Liver (tissue), 9 donors: ENCODE results near the gene TSHZ2. TPM values are rescaled to one million over a fixed set of nuclear protein-coding genes. Genes with fewer than 3 reads are reported as not detected.

Experiments used
- DNase-seq: peaks from one replicate; pipeline ENCODE4 v3.0.0-alpha.2; 2017; ENCODE audit warnings: low spot score
- H3K27ac ChIP-seq, 2 donors: one replicate each; pipeline ENCODE4 v1.7.0; 2013; ENCODE audit warnings: inconsistent platforms in 2 of 2, low read length in 2 of 2, control low read depth in 1 of 2, low read depth in 1 of 2, mild to moderate bottlenecking in 1 of 2
- H3K27me3 ChIP-seq, 4 donors: one replicate each; pipeline versions ENCODE4 v1.6.1 to v1.7.0; 2013; ENCODE audit warnings: low read length in 3 of 4, inconsistent platforms in 1 of 4, mild to moderate bottlenecking in 1 of 4, moderate library complexity in 1 of 4; ENCODE audit not compliant: control insufficient read depth in 4 of 4, insufficient read depth in 4 of 4
- H3K36me3 ChIP-seq, 4 donors: one replicate each; pipeline versions ENCODE4 v1.6.1 to v1.7.0; 2013; ENCODE audit warnings: low read length in 3 of 4, mild to moderate bottlenecking in 3 of 4, low read depth in 1 of 4, moderate library complexity in 1 of 4; ENCODE audit not compliant: control insufficient read depth in 4 of 4, insufficient read depth in 3 of 4
- H3K4me1 ChIP-seq, 4 donors: one replicate each; pipeline versions ENCODE4 v1.6.1 to v1.7.0; 2013; ENCODE audit warnings: low read length in 3 of 4, mild to moderate bottlenecking in 3 of 4, moderate library complexity in 1 of 4; ENCODE audit not compliant: control insufficient read depth in 4 of 4, insufficient read depth in 4 of 4
- H3K4me3 ChIP-seq, 3 donors: one replicate each; pipeline versions ENCODE4 v1.6.1 to v1.7.0; 2013; ENCODE audit warnings: low read length in 3 of 3, control low read depth in 1 of 3, low read depth in 1 of 3, mild to moderate bottlenecking in 1 of 3
- H3K9ac ChIP-seq, 2 donors: one replicate each; pipeline ENCODE4 v1.7.0; 2013; ENCODE audit warnings: low read length in 2 of 2, mild to moderate bottlenecking in 2 of 2, moderate library complexity in 2 of 2, control low read depth in 1 of 2, low read depth in 1 of 2
- H3K9me3 ChIP-seq, 4 donors: one replicate each; pipeline versions ENCODE4 v1.6.1 to v1.7.0; 2013; ENCODE audit warnings: low read length in 3 of 4; ENCODE audit not compliant: control insufficient read depth in 4 of 4
- FOXA1 ChIP-seq: IDR thresholded peaks from 2 replicates; pipeline ENCODE4 v1.6.1; 2016; ENCODE audit warnings: antibody characterized with exemption
- FOXA2 ChIP-seq: IDR thresholded peaks from 2 replicates; pipeline ENCODE4 v1.6.1; 2016; ENCODE audit warnings: antibody characterized with exemption
- GABPA ChIP-seq, 2 donors: IDR thresholded peaks in 1 of 2; conservative IDR thresholded peaks in 1 of 2; 2 replicates each; pipeline ENCODE4 v1.6.1; 2016; ENCODE audit warnings: antibody characterized with exemption in 2 of 2, mild to moderate bottlenecking in 1 of 2, moderate library complexity in 1 of 2
- HNF4A ChIP-seq, 2 donors: conservative IDR thresholded peaks; 2 replicates each; pipeline ENCODE4 v1.6.1; 2016; ENCODE audit warnings: antibody characterized with exemption in 2 of 2, mild to moderate bottlenecking in 2 of 2
- HNF4G ChIP-seq: IDR thresholded peaks from 2 replicates; pipeline ENCODE4 v1.6.1; 2016; ENCODE audit warnings: antibody characterized with exemption
- JUND ChIP-seq, 2 donors: IDR thresholded peaks; 2 replicates each; pipeline ENCODE4 v1.6.1; 2016; ENCODE audit warnings: antibody characterized with exemption in 2 of 2
- RAD21 ChIP-seq, 2 donors: IDR thresholded peaks; 2 replicates each; pipeline ENCODE4 v1.6.1; 2016; ENCODE audit warnings: antibody characterized with exemption in 2 of 2, mild to moderate bottlenecking in 2 of 2
- RXRA ChIP-seq, 2 donors: IDR thresholded peaks; 2 replicates each; pipeline ENCODE4 v1.6.1; 2017 to 2018; ENCODE audit warnings: antibody characterized with exemption in 2 of 2, mild to moderate bottlenecking in 1 of 2
- SP1 ChIP-seq: IDR thresholded peaks from 2 replicates; pipeline ENCODE4 v1.6.1; 2018; ENCODE audit warnings: antibody characterized with exemption, mild to moderate bottlenecking
- WGBS: extraction: QIAGEN DNeasy Blood & Tissue Kit; methylation state at CpG from one replicate; pipeline ENCODE4 v1.1.7; 2013; 5-methylcytosine and 5-hydroxymethylcytosine counted together
- polyA plus RNA-seq, 2 donors: library from polyadenylated mRNA; stranded (reverse) in 1 of 2; unstranded in 1 of 2; fragments of 200-250 nt in 1 of 2; fragments of >200 nt in 1 of 2; fragmentation: Nextera tagmentation in 1 of 2; extraction: Ambion mirVana in 1 of 2; gene quantifications; one replicate each; pipeline versions ENCODE4 v1.2.1 to v1.2.3, GENCODE V29; 2013 to 2015
- total RNA-seq, 2 donors: library from RNA; depleted of rRNA; stranded (reverse); fragments of >200 nt; gene quantifications; one replicate each; pipeline ENCODE4 v1.2.3, GENCODE V29; 2014
- TF ChIP-seq, protein P1 (sequence below): IDR thresholded peaks from 2 replicates; pipeline ENCODE4 v1.6.1; 2016; ENCODE audit warnings: antibody characterized with exemption
- TF ChIP-seq, protein P2 (sequence below): IDR thresholded peaks from 2 replicates; pipeline ENCODE4 v1.6.1; 2016; ENCODE audit warnings: antibody characterized with exemption
- TF ChIP-seq, protein P3 (sequence below): fragments of 150-350 bp; IDR thresholded peaks from 2 replicates; pipeline ENCODE4 v1.5.1; 2017; ENCODE audit warnings: improper control_type of control experiment, low read depth, low read length; ENCODE audit not compliant: missing input control
- donor health status: healthy.
- donor health status: healthy.
- donor health status: healthy.
- donor health status: healthy.
- donor health status: healthy.

TSHZ2 gene
- total and polyA plus RNA-seq, 4 donors = 2.9 to 11.3 (median 7.8) TPM

DNA sequence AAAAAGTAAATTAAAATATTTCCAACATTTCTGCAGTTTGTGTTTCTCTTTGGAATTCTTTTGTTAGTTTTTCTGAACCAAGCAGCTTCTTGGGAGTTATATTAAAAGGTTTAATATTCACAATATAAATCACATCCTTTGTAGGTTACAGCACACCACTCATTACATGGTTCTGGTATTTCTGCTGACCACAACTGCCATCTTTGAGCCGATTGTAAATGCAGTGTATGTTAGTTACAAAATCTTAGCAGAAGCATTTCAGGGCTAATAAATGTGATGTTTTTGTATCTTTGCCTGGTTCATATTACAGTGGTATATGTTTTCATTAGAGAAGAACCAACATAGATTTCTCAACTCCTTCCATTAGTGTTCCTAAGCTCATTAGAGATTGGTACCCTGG, 19.1 kb upstream of the TSHZ2 start (continued):
- TF ChIP-seq RXRA (IDR thresholded peaks at IDR 0.05) = no peak

DNA sequence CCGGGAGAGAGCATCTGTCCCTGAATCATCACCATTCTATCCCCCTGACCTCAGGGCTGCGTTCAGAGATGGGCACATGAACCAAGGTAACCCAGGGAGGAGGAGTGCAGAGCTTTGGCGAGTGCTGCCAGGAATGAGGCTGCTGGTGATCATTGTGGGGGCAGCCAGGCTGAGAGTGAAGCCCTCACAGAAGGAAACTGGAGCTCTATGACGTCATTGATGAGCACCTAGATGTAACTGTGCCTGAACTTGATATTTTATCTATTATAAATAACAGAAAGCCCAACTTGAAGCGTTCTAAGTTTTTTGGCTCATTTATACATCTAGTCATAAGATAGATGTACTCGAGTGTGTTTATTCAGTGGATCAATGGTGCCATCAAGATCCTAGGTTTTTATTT, 17.3 kb upstream of the TSHZ2 start:
- no peaks in the 10 kb centered on the region for H3K27me3 ChIP-seq
- TF ChIP-seq JUND (IDR thresholded peaks at IDR 0.05) (no peak), FOXA1 (no peak), HNF4G (no peak), RXRA (IDR thresholded peaks at IDR 0.05) (no peak), RAD21 (IDR thresholded peaks at IDR 0.05) (no peak)
- TF ChIP-seq, protein P1, sequence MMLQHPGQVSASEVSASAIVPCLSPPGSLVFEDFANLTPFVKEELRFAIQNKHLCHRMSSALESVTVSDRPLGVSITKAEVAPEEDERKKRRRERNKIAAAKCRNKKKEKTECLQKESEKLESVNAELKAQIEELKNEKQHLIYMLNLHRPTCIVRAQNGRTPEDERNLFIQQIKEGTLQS = no peak
- WGBS = 87% methylated on average over 6 of the region's 6 CpGs
- H3K36me3 ChIP-seq = no peaks in the 10 kb centered on the region
- no peak overlapping the region for H3K27ac ChIP-seq
- H3K9me3 ChIP-seq = no peaks in the 10 kb centered on the region
- DNase-seq = no peak
- H3K4me3 ChIP-seq = no peak overlapping the region
- H3K4me1 ChIP-seq = no peaks in the 10 kb centered on the region
- no peak overlapping the region for H3K9ac ChIP-seq

DNA sequence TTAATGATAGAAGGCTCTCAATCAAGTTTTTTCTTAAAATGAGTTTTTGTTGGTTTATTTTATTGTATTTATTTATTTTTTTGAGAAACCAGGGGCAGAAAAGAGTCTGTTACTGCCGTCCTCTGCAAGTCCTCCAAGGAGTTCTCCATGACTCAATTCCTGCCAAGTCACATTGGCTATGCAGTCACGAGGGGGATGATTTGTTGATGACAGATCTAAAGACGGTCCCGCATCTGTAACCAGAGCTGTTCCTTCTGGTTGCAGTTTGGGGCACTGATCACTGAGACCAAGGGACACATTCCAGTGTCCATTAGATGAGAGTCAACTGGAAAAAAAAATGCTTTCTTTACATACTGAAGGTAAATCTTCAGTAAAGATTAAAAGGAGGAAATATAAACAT, 13.9 kb upstream of the TSHZ2 start:
- no peak for DNase-seq

DNA sequence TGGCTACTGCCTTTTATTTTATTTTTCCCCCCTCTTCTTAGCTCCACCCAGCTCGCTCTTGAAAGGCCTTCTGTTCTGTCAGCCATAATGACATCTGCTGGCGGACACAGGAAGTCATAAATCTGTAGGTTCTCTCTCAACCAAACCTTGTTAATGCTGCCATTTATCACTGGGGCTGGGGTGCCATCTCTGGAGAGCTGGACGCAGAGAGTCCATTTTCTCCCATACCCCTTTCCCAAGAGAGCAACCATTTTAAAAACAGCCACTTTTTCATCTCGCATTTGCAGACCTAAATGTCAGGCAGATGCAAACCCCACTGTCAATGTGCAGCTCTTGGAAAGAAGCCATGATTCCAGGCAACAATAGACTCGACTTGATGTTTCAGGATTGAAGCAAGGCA, 13.0 kb upstream of the TSHZ2 start:
- Histone ChIP-seq H3K4me3 (no peak overlapping the region), H3K27me3 (no peaks in the 10 kb centered on the region), H3K9me3 (no peaks in the 10 kb centered on the region), H3K36me3 (no peaks in the 10 kb centered on the region), H3K27ac (no peak overlapping the region), H3K9ac (no peak overlapping the region), H3K4me1 (no peaks in the 10 kb centered on the region)
- TF ChIP-seq RAD21 (IDR thresholded peaks at IDR 0.05) = peak; percentile 28 to 50
- TF ChIP-seq, protein P2, sequence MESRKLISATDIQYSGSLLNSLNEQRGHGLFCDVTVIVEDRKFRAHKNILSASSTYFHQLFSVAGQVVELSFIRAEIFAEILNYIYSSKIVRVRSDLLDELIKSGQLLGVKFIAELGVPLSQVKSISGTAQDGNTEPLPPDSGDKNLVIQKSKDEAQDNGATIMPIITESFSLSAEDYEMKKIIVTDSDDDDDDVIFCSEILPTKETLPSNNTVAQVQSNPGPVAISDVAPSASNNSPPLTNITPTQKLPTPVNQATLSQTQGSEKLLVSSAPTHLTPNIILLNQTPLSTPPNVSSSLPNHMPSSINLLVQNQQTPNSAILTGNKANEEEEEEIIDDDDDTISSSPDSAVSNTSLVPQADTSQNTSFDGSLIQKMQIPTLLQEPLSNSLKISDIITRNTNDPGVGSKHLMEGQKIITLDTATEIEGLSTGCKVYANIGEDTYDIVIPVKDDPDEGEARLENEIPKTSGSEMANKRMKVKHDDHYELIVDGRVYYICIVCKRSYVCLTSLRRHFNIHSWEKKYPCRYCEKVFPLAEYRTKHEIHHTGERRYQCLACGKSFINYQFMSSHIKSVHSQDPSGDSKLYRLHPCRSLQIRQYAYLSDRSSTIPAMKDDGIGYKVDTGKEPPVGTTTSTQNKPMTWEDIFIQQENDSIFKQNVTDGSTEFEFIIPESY = no peak
- no peak for TF ChIP-seq SP1
- WGBS = 72% methylated on average over 5 of the region's 5 CpGs
- no peak for DNase-seq

More for the DNA sequence above, 13.9 kb upstream of the TSHZ2 start:
- H3K36me3 ChIP-seq = no peaks in the 10 kb centered on the region
- H3K27ac ChIP-seq = no peak overlapping the region
- 85% methylated on average over 4 of the region's 4 CpGs for WGBS
- TF ChIP-seq, protein P3, sequence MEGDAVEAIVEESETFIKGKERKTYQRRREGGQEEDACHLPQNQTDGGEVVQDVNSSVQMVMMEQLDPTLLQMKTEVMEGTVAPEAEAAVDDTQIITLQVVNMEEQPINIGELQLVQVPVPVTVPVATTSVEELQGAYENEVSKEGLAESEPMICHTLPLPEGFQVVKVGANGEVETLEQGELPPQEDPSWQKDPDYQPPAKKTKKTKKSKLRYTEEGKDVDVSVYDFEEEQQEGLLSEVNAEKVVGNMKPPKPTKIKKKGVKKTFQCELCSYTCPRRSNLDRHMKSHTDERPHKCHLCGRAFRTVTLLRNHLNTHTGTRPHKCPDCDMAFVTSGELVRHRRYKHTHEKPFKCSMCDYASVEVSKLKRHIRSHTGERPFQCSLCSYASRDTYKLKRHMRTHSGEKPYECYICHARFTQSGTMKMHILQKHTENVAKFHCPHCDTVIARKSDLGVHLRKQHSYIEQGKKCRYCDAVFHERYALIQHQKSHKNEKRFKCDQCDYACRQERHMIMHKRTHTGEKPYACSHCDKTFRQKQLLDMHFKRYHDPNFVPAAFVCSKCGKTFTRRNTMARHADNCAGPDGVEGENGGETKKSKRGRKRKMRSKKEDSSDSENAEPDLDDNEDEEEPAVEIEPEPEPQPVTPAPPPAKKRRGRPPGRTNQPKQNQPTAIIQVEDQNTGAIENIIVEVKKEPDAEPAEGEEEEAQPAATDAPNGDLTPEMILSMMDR = no peak
- TF ChIP-seq FOXA2 (no peak), HNF4G (no peak), HNF4A (conservative IDR thresholded peaks at IDR 0.05) (no peak), GABPA (IDR thresholded peaks at IDR 0.05 in 1 of 2, conservative IDR thresholded peaks at IDR 0.05 in 1 of 2) (no peak)
- no peaks in the 10 kb centered on the region for H3K27me3 ChIP-seq
- no peaks in the 10 kb centered on the region for H3K9me3 ChIP-seq
- H3K4me3 ChIP-seq = no peak overlapping the region
- no peak overlapping the region for H3K9ac ChIP-seq
- no peaks in the 10 kb centered on the region for H3K4me1 ChIP-seq
